HepG2 (cell line): Measurements from ENCODE around the gene PSG5.
"Not testable (repeated sequence)": the region's sequence is repeated elsewhere in the genome, so short reads cannot be mapped to it uniquely, and the experiment has no call there.

Source experiments
- ETV5 ChIP-seq: IDR thresholded peaks from 2 replicates; pipeline ENCODE4 v1.6.1; 2018; ENCODE audit warnings: missing biosample characterization, missing genetic modification reagents, inconsistent platforms, borderline replicate concordance
- EZH2 ChIP-seq: conservative IDR thresholded peaks from 2 replicates; pipeline ENCODE4 v1.6.1; 2012; ENCODE audit warnings: mild to moderate bottlenecking, low read depth, low read length, moderate library complexity
- IRF2 ChIP-seq: IDR thresholded peaks from 2 replicates; pipeline ENCODE4 v1.6.1; 2018; ENCODE audit warnings: missing genetic modification reagents, missing compliant biosample characterization
- TF ChIP-seq, protein P1 (sequence below): IDR thresholded peaks from 2 replicates; pipeline ENCODE4 v1.6.1; 2012; ENCODE audit warnings: low read length, improper control_type of control experiment

DNA sequence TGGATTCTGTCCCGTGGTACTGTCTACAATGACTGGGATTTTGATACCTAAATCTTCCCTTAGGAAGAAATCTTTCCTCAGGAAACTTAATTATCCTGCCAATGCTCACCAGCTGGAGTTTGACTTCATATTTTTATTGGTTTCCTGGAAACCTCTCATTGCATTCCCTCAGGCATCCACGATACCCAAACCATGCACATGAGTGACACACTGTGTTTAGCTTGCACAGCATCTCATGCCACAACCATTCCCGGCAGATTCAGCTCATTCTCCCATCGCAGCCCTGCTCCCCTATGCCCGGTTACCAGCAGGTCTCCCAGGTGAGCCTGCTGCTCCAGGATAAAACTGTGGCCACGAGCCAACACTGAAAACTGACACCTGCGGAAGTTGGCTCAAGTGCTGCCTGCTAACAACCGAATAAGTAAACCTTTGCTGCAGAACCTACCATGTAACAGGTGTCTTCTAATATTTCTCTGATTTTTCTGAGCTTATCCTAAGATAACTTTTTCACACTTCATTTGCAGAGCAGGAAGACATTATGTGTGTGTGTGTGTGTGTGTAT, 55.0 kb downstream of the PSG5 start:
- not testable (repeated sequence) for TF ChIP-seq EZH2; ETV5 (CRISPR knock-in tag); IRF2 (CRISPR knock-in tag)
- TF ChIP-seq, protein P1, sequence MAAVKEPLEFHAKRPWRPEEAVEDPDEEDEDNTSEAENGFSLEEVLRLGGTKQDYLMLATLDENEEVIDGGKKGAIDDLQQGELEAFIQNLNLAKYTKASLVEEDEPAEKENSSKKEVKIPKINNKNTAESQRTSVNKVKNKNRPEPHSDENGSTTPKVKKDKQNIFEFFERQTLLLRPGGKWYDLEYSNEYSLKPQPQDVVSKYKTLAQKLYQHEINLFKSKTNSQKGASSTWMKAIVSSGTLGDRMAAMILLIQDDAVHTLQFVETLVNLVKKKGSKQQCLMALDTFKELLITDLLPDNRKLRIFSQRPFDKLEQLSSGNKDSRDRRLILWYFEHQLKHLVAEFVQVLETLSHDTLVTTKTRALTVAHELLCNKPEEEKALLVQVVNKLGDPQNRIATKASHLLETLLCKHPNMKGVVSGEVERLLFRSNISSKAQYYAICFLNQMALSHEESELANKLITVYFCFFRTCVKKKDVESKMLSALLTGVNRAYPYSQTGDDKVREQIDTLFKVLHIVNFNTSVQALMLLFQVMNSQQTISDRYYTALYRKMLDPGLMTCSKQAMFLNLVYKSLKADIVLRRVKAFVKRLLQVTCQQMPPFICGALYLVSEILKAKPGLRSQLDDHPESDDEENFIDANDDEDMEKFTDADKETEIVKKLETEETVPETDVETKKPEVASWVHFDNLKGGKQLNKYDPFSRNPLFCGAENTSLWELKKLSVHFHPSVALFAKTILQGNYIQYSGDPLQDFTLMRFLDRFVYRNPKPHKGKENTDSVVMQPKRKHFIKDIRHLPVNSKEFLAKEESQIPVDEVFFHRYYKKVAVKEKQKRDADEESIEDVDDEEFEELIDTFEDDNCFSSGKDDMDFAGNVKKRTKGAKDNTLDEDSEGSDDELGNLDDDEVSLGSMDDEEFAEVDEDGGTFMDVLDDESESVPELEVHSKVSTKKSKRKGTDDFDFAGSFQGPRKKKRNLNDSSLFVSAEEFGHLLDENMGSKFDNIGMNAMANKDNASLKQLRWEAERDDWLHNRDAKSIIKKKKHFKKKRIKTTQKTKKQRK = not testable (repeated sequence)
